SK-N-SH (cell line): ENCODE data around the gene MMP26. TPM values are rescaled to one million over a fixed set of nuclear protein-coding genes. Genes with fewer than 3 reads are reported as not detected.
A peak's percentile ranks its signal among the peaks of the same experiment; 100 is the strongest.

ENCODE experiments used
- CTCF ChIA-PET: fragments of 300-600, 350-600 bp; formaldehyde crosslinking; extraction: SDS; loops from one replicate; lab custom pipeline; 2021; lab: Yijun Ruan, JAX
- POLR2A ChIA-PET: fragments of 350-600 bp; sonication (Branson Sonifier 250); formaldehyde crosslinking; extraction: SDS; loops from one replicate; lab custom pipeline; 2020; ENCODE audit warnings: antibody characterized with exemption, inconsistent platforms; lab: Yijun Ruan, JAX
- DNase-seq: peaks from one replicate; pipeline ENCODE4 v3.0.0; 2012
- H2AFZ ChIP-seq: fragments of 200-600 bp; sonication (generic); 2 replicates; pipeline ENCODE4 v1.8.1; 2016; ENCODE audit warnings: antibody characterized with exemption, mild to moderate bottlenecking, low read depth
- H3F3A ChIP-seq: fragments of 200-600 bp; sonication (generic); replicated peaks from 2 replicates; pipeline ENCODE3; 2016; ENCODE audit warnings: antibody characterized with exemption, mild to moderate bottlenecking; ENCODE audit not compliant: insufficient read depth
- H3K27ac ChIP-seq, 2 experiments: fragments of 200-500 bp in 1 of 2; fragments of 200-600 bp in 1 of 2; sonication (Bioruptor generic) in 1 of 2; sonication (generic), shearing (Covaris generic) in 1 of 2; 2 replicates each; pipeline versions ENCODE4 v1.5.1 to v1.6.1; 2014 to 2016; ENCODE audit warnings: low read depth in 2 of 2, inconsistent platforms in 1 of 2, low read length in 1 of 2, mild to moderate bottlenecking in 1 of 2, mixed read lengths in 1 of 2
- H3K27me3 ChIP-seq: fragments of 200-600 bp; sonication (generic), shearing (Covaris generic); 2 replicates; pipeline ENCODE4 v1.6.1; 2016; ENCODE audit warnings: mixed run types; ENCODE audit not compliant: insufficient read depth
- H3K36me3 ChIP-seq, 2 experiments: fragments of 200-500 bp in 1 of 2; fragments of 200-600 bp in 1 of 2; sonication (Bioruptor generic) in 1 of 2; sonication (generic) in 1 of 2; replicated peaks in 1 of 2; 2 replicates each; pipeline versions ENCODE3 to v1.5.1; 2014 to 2016; ENCODE audit warnings: low read length in 1 of 2, mild to moderate bottlenecking in 1 of 2; ENCODE audit not compliant: insufficient read depth in 2 of 2, control insufficient read depth in 1 of 2
- H3K4me1 ChIP-seq, 2 experiments: fragments of 200-500 bp in 1 of 2; fragments of 200-600 bp in 1 of 2; sonication (Bioruptor generic) in 1 of 2; sonication (generic), shearing (Covaris generic) in 1 of 2; 2 replicates each; pipeline versions ENCODE4 v1.5.1 to v1.6.1; 2014 to 2016; ENCODE audit warnings: low read depth in 1 of 2, low read length in 1 of 2, mixed run types in 1 of 2; ENCODE audit not compliant: insufficient read depth in 2 of 2, control insufficient read depth in 1 of 2
- H3K4me2 ChIP-seq: fragments of 200-600 bp; sonication (generic), shearing (Covaris generic); 2 replicates; pipeline ENCODE4 v1.6.1; 2017; ENCODE audit warnings: mixed run types
- H3K4me3 ChIP-seq, 2 experiments: fragments of 200-500 bp in 1 of 2; fragments of 200-600 bp in 1 of 2; sonication (Bioruptor generic) in 1 of 2; sonication (generic), shearing (Covaris generic) in 1 of 2; 2 replicates each; pipeline versions ENCODE4 v1.5.1 to v1.8.1; 2014 to 2016; ENCODE audit warnings: low read depth in 2 of 2, inconsistent platforms in 1 of 2, low read length in 1 of 2, mild to moderate bottlenecking in 1 of 2, mixed read lengths in 1 of 2, moderate library complexity in 1 of 2
- H3K79me2 ChIP-seq: fragments of 200-600 bp; sonication (generic); 2 replicates; pipeline ENCODE4 v1.8.1; 2017; ENCODE audit warnings: mild to moderate bottlenecking; ENCODE audit not compliant: insufficient read depth
- H3K9ac ChIP-seq: fragments of 200-600 bp; sonication (generic); 2 replicates; pipeline ENCODE4 v1.6.1; 2017; ENCODE audit warnings: mixed run types
- H3K9me2 ChIP-seq: fragments of 200-600 bp; sonication (generic); 2 replicates; pipeline ENCODE4 v1.6.1; 2017; ENCODE audit warnings: mixed run types
- H3K9me3 ChIP-seq: fragments of 200-600 bp; sonication (generic); 2 replicates; pipeline ENCODE4 v1.6.1; 2017; ENCODE audit warnings: mixed run types, mild to moderate bottlenecking, moderate library complexity
- H4K20me1 ChIP-seq: fragments of 200-600 bp; sonication (generic); 2 replicates; pipeline ENCODE4 v1.6.1; 2017; ENCODE audit warnings: mild to moderate bottlenecking, mixed run types; ENCODE audit not compliant: insufficient read depth
- CHD2 ChIP-seq: fragments of 150-350 bp; IDR thresholded peaks from 2 replicates; pipeline ENCODE4 v1.6.1; 2018; ENCODE audit warnings: low read length; ENCODE audit not compliant: partially characterized antibody
- EP300 ChIP-seq, 2 experiments: IDR thresholded peaks; 2 replicates each; pipeline versions ENCODE4 v1.4.0 to v1.6.1; 2012; ENCODE audit warnings: borderline replicate concordance in 1 of 2, low read depth in 1 of 2, low read length in 1 of 2
- FOSL2 ChIP-seq: IDR thresholded peaks from 2 replicates; pipeline ENCODE4 v1.4.0; 2012; ENCODE audit warnings: low read depth, mild to moderate bottlenecking, moderate library complexity, borderline replicate concordance
- FOXJ3 ChIP-seq: sonication (generic); formaldehyde crosslinking; IDR thresholded peaks from 2 replicates; pipeline ENCODE4 v1.5.1; 2020; ENCODE audit warnings: mild to moderate bottlenecking, missing genetic modification reagents
- MEF2A ChIP-seq: IDR thresholded peaks from 2 replicates; pipeline ENCODE4 v1.4.0; 2012; ENCODE audit warnings: low read depth, borderline replicate concordance
- POLR2AphosphoS5 ChIP-seq: IDR thresholded peaks from 2 replicates; pipeline ENCODE4 v1.6.1; 2012; ENCODE audit warnings: low read depth, low read length
- RAD21 ChIP-seq: IDR thresholded peaks from 2 replicates; pipeline ENCODE4 v1.6.1; 2012; ENCODE audit warnings: mild to moderate bottlenecking, low read length
- SIN3A ChIP-seq: IDR thresholded peaks from 2 replicates; pipeline ENCODE4 v1.6.1; 2012; ENCODE audit warnings: low read depth, mild to moderate bottlenecking, low read length, moderate library complexity, borderline replicate concordance
- TAF1 ChIP-seq: IDR thresholded peaks from 2 replicates; pipeline ENCODE4 v1.6.1; 2012; ENCODE audit warnings: low read depth, mild to moderate bottlenecking, low read length, moderate library complexity, borderline replicate concordance
- TEAD4 ChIP-seq: IDR thresholded peaks from 2 replicates; pipeline ENCODE4 v1.4.0; 2012; ENCODE audit warnings: mild to moderate bottlenecking, borderline replicate concordance; ENCODE audit not compliant: insufficient read depth
- WGBS: methylation state at CpG from one replicate; pipeline ENCODE4 v1.1.6; 2017; ENCODE audit warnings: low lambda C conversion rate; 5-methylcytosine and 5-hydroxymethylcytosine counted together
- polyA plus RNA-seq, 3 experiments: library from polyadenylated mRNA; depleted of rRNA; stranded (reverse); fragments of >200 nt; gene quantifications; 2 replicates each; pipeline ENCODE4 v1.2.3, GENCODE V29; 2012
- TF ChIP-seq, protein P1 (sequence below): IDR thresholded peaks from 2 replicates; pipeline ENCODE4 v1.4.0; 2012; ENCODE audit warnings: low read depth
- TF ChIP-seq, protein P2 (sequence below): fragments of 200-600 bp; sonication (generic); IDR thresholded peaks from 2 replicates; pipeline ENCODE4 v1.6.1; 2017; ENCODE audit warnings: antibody characterized with exemption, mild to moderate bottlenecking, moderate library complexity
- TF ChIP-seq, protein P3 (sequence below): IDR thresholded peaks from 2 replicates; pipeline ENCODE4 v1.4.0; 2012; ENCODE audit warnings: low read depth, borderline replicate concordance
- TF ChIP-seq, protein P4 (sequence below): IDR thresholded peaks from 2 replicates; pipeline ENCODE4 v1.4.0; 2012; ENCODE audit warnings: low read depth, borderline replicate concordance

The MMP26 gene
- polyA plus RNA-seq, 1 of the 3 experiments (the other 2 are of a cell fraction) = not detected

DNA sequence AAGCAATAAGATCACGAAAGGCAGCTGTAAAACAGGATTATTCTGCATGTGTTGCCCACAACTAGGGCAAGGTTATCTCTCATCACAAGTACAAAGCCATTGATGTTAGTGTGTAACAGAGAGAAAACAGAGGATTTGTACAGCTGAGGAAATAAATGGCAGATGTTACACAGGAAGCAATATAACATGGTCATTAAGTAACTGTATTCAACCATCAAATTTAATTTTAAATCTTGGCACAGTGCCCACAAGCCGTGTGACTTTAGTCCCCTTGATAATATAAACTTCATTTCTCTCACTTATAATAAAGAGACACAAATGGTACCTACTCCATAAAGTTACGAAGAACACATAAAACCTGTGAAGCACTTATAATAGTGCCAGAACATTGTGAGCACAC, 24.2 kb upstream of the MMP26 start:
- TF ChIP-seq TAF1 = no peak
- H4K20me1 ChIP-seq = no peaks in the 10 kb centered on the region
- ChIA-PET CTCF (interaction anchor here (0.8 kb wide), 1 partner anchor 53 kb away, joined by 3 read pairs; no protein-coding TSS in a partner anchor), POLR2A (no interaction called here)
- no peaks in the 10 kb centered on the region for H3K79me2 ChIP-seq
- no peak for DNase-seq
- H3K4me2 ChIP-seq = no peak overlapping the region
- no peak overlapping the region for H3K9ac ChIP-seq
- H3K27me3 ChIP-seq = no peaks in the 10 kb centered on the region; the same call in 1 of the 2 replicates
- H2AFZ ChIP-seq = no peak overlapping the region
- H3K9me2 ChIP-seq = no peaks in the 10 kb centered on the region
- no peaks in the 10 kb centered on the region for H3F3A ChIP-seq
- no peaks in the 10 kb centered on the region for H3K36me3 ChIP-seq
- H3K4me3 ChIP-seq = no peak overlapping the region
- WGBS = 14% methylated on average over 3 of the region's 3 CpGs
- H3K9me3 ChIP-seq = no peaks in the 10 kb centered on the region
- H3K4me1 ChIP-seq = no peaks in the 10 kb centered on the region; a peak in 1 of 4 replicates
- H3K27ac ChIP-seq = no peak overlapping the region

DNA sequence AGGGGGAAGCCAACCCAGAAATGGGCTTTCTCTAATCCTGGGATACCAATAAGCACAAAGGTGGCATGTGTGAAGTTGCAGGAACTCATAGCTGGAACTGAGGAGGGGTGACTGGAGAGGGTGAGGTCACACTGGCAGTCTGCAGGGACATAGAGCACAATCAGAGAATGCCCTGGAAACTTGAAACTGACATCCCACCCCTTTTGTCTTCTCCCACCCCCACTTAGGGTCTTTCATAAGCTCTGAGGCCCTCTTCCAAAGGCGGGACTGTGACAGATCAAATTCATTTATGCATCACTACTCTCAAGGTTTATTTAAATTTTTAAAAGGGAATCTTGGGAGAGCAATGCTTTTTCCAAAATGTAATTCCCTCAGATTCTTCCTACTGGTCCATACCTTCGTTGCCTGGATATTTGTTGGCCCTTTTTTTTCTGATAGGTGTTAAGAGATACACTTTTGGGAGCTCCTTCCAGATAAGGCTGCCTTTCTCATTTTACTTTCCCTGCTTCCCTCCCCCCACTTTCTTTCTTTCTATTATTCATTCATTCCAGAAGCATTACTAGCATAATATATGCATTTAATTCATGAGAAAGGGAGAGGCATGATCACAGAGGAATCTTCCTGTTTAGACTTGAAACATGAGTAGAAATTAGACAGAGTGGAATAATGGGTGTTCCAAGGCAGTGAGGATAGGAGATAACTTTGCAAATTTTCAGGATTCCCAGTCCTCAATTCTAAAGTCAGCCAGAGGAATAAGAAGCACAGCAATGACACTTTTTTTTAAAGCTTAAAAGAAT, 21.8 kb upstream of the MMP26 start:
- no peaks in the 10 kb centered on the region; a peak in 1 of 4 replicates for H3K4me1 ChIP-seq
- H3K4me2 ChIP-seq = peak overlapping the region; percentile 37
- no peaks in the 10 kb centered on the region for H3K9me3 ChIP-seq
- H3K4me3 ChIP-seq = no peak overlapping the region
- ChIA-PET CTCF (no interaction called here), POLR2A (no interaction called here)
- 2% methylated on average over 2 of the region's 2 CpGs for WGBS
- H3K36me3 ChIP-seq = no peaks in the 10 kb centered on the region
- H2AFZ ChIP-seq = peak overlapping the region; percentile 68
- H3K9me2 ChIP-seq = no peaks in the 10 kb centered on the region
- no peaks in the 10 kb centered on the region for H3F3A ChIP-seq
- no peaks in the 10 kb centered on the region; the same call in 1 of the 2 replicates for H3K27me3 ChIP-seq
- DNase-seq = no peak
- H3K9ac ChIP-seq = no peak overlapping the region
- no peaks in the 10 kb centered on the region for H3K79me2 ChIP-seq
- H3K27ac ChIP-seq = no peak overlapping the region
- TF ChIP-seq CHD2 (no peak), SIN3A (no peak), TEAD4 (no peak), POLR2AphosphoS5 (no peak), FOSL2 (no peak), EP300 (IDR thresholded peaks at IDR 0.05; ENCODE audit: borderline replicate concordance in 1 of 2, low read depth in 1 of 2, low read length in 1 of 2) (no peak), FOXJ3 (CRISPR knock-in tag) (no peak), RAD21 (no peak), MEF2A (no peak)
- TF ChIP-seq, protein P1, sequence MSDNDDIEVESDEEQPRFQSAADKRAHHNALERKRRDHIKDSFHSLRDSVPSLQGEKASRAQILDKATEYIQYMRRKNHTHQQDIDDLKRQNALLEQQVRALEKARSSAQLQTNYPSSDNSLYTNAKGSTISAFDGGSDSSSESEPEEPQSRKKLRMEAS = no peak
- TF ChIP-seq, protein P2, sequence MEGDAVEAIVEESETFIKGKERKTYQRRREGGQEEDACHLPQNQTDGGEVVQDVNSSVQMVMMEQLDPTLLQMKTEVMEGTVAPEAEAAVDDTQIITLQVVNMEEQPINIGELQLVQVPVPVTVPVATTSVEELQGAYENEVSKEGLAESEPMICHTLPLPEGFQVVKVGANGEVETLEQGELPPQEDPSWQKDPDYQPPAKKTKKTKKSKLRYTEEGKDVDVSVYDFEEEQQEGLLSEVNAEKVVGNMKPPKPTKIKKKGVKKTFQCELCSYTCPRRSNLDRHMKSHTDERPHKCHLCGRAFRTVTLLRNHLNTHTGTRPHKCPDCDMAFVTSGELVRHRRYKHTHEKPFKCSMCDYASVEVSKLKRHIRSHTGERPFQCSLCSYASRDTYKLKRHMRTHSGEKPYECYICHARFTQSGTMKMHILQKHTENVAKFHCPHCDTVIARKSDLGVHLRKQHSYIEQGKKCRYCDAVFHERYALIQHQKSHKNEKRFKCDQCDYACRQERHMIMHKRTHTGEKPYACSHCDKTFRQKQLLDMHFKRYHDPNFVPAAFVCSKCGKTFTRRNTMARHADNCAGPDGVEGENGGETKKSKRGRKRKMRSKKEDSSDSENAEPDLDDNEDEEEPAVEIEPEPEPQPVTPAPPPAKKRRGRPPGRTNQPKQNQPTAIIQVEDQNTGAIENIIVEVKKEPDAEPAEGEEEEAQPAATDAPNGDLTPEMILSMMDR = no peak
- TF ChIP-seq, protein P3, sequence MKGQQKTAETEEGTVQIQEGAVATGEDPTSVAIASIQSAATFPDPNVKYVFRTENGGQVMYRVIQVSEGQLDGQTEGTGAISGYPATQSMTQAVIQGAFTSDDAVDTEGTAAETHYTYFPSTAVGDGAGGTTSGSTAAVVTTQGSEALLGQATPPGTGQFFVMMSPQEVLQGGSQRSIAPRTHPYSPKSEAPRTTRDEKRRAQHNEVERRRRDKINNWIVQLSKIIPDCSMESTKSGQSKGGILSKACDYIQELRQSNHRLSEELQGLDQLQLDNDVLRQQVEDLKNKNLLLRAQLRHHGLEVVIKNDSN = no peak
- TF ChIP-seq, protein P4, sequence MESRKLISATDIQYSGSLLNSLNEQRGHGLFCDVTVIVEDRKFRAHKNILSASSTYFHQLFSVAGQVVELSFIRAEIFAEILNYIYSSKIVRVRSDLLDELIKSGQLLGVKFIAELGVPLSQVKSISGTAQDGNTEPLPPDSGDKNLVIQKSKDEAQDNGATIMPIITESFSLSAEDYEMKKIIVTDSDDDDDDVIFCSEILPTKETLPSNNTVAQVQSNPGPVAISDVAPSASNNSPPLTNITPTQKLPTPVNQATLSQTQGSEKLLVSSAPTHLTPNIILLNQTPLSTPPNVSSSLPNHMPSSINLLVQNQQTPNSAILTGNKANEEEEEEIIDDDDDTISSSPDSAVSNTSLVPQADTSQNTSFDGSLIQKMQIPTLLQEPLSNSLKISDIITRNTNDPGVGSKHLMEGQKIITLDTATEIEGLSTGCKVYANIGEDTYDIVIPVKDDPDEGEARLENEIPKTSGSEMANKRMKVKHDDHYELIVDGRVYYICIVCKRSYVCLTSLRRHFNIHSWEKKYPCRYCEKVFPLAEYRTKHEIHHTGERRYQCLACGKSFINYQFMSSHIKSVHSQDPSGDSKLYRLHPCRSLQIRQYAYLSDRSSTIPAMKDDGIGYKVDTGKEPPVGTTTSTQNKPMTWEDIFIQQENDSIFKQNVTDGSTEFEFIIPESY = no peak
- no peaks in the 10 kb centered on the region for H4K20me1 ChIP-seq
